ENCODE results near the gene JAG1. TPM values are rescaled to one million over a fixed set of nuclear protein-coding genes. Genes with fewer than 3 reads are reported as not detected.

Gene JAG1
- total RNA-seq, 1 experiment from 2014 or later = 45.2 TPM

- ChIA-PET CTCF (no interaction called here), POLR2A (no interaction called here)
- Mint-ChIP-seq H3K4me3 (no peak overlapping the region), H3K9me3 (peaks cover 15% of the 10 kb centered on the region), H3K4me1 (peaks cover 4% of the 10 kb centered on the region), H3K27me3 (ENCODE audit: low read depth) (no peaks in the 10 kb centered on the region), H3K36me3 (no peaks in the 10 kb centered on the region), H3K27ac (no peak overlapping the region)
- TF ChIP-seq IRF2 (CRISPR knock-in tag; IDR thresholded peaks at IDR 0.05; ENCODE audit: borderline replicate concordance, low read depth) = no peak
- no peak for TF ChIP-seq AR (CRISPR knock-in tag; IDR thresholded peaks at IDR 0.05)
- TF ChIP-seq SMAD3 (CRISPR knock-in tag; IDR thresholded peaks at IDR 0.05; ENCODE audit: borderline replicate concordance) = no peak
- TF ChIP-seq, protein P1, sequence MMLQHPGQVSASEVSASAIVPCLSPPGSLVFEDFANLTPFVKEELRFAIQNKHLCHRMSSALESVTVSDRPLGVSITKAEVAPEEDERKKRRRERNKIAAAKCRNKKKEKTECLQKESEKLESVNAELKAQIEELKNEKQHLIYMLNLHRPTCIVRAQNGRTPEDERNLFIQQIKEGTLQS (CRISPR knock-in tag; conservative IDR thresholded peaks at IDR 0.05) = no peak
- TF ChIP-seq NFATC4 (CRISPR knock-in tag; IDR thresholded peaks at IDR 0.05) = no peak
- TF ChIP-seq ETV6 (CRISPR knock-in tag; IDR thresholded peaks at IDR 0.05) = no peak
- no peak for TF ChIP-seq AFF4 (CRISPR knock-in tag; IDR thresholded peaks at IDR 0.05; ENCODE audit: borderline replicate concordance)
- no peak for TF ChIP-seq SMAD4 (CRISPR knock-in tag; IDR thresholded peaks at IDR 0.05)
- no peak for TF ChIP-seq NFYB (CRISPR knock-in tag; conservative IDR thresholded peaks at IDR 0.05; ENCODE audit: low read depth)
- TF ChIP-seq, protein P2, sequence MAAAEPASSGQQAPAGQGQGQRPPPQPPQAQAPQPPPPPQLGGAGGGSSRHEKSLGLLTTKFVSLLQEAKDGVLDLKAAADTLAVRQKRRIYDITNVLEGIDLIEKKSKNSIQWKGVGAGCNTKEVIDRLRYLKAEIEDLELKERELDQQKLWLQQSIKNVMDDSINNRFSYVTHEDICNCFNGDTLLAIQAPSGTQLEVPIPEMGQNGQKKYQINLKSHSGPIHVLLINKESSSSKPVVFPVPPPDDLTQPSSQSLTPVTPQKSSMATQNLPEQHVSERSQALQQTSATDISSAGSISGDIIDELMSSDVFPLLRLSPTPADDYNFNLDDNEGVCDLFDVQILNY (CRISPR knock-in tag; IDR thresholded peaks at IDR 0.05) = no peak
- ATAC-seq (no peak), DNase-seq (ENCODE audit: low spot score) (no peak)
These were observed 32.6 kb upstream of the JAG1 start for GRCh38 chr20:10706460-10706811.

GRCh38 chr20:10705801-10706459 is 32.1 kb upstream of the JAG1 start:
- H3K27ac Mint-ChIP-seq = no peak overlapping the region
- ChIA-PET POLR2A (no interaction called here), CTCF (interaction anchor here (1.5 kb wide), 1 partner anchor 9 kb away, joined by 3 read pairs; no protein-coding TSS in a partner anchor)
- H3K27me3 Mint-ChIP-seq (ENCODE audit: low read depth) = no peaks in the 10 kb centered on the region
- no peak overlapping the region for H3K4me3 Mint-ChIP-seq
- ATAC-seq (no peak), DNase-seq (ENCODE audit: low spot score) (no peak)
- H3K4me1 Mint-ChIP-seq = peaks cover 4% of the 10 kb centered on the region
- no peaks in the 10 kb centered on the region for H3K36me3 Mint-ChIP-seq
- H3K9me3 Mint-ChIP-seq = peaks cover 15% of the 10 kb centered on the region
- TF ChIP-seq OVOL2 (CRISPR knock-in tag; IDR thresholded peaks at IDR 0.05; ENCODE audit: borderline replicate concordance) (no peak), STAT6 (CRISPR knock-in tag; conservative IDR thresholded peaks at IDR 0.05; ENCODE audit: low read depth) (no peak), GABPB1 (CRISPR knock-in tag; IDR thresholded peaks at IDR 0.05) (peak; percentile 69)
